Smooth muscle cell (in vitro differentiated cells): Measurements from ENCODE around the gene THSD4. TPM values are rescaled to one million over a fixed set of nuclear protein-coding genes. Genes with fewer than 3 reads are reported as not detected.
"Not testable (repeated sequence)": the region's sequence is repeated elsewhere in the genome, so short reads cannot be mapped to it uniquely, and the experiment has no call there.

ENCODE experiments used
- DNase-seq: peaks from one replicate; lab custom pipeline; 2025; ENCODE audit not compliant: unreplicated experiment; lab: John Stamatoyannopoulos, UW
- H2AFZ ChIP-seq: fragments of 200-600 bp; sonication (generic); 2 replicates; pipeline ENCODE4 v1.6.0; 2016; ENCODE audit warnings: antibody characterized with exemption, low read depth, mild to moderate bottlenecking
- H3F3A ChIP-seq: fragments of 200-600 bp; sonication (generic); 2 replicates; pipeline ENCODE4 v1.6.0; 2017; ENCODE audit warnings: antibody characterized with exemption, low read depth
- H3K27ac ChIP-seq: fragments of 200-600 bp; sonication (generic); 2 replicates; pipeline ENCODE4 v1.5.1; 2016; ENCODE audit warnings: low read depth, mild to moderate bottlenecking
- H3K27me3 ChIP-seq: fragments of 200-600 bp; sonication (generic); 2 replicates; pipeline ENCODE4 v1.6.1; 2016; ENCODE audit warnings: low read depth, mild to moderate bottlenecking
- H3K36me3 ChIP-seq: fragments of 200-600 bp; sonication (generic); 2 replicates; pipeline ENCODE4 v1.5.1; 2016; ENCODE audit warnings: low read depth
- H3K4me1 ChIP-seq: fragments of 200-600 bp; sonication (generic); 2 replicates; pipeline ENCODE4 v1.5.1; 2016; ENCODE audit warnings: low read depth
- H3K4me2 ChIP-seq: fragments of 200-600 bp; sonication (generic); 2 replicates; pipeline ENCODE4 v1.6.0; 2016; ENCODE audit warnings: mild to moderate bottlenecking
- H3K4me3 ChIP-seq: fragments of 200-600 bp; sonication (generic); 2 replicates; pipeline ENCODE4 v1.5.1; 2016; ENCODE audit warnings: mild to moderate bottlenecking
- H3K79me2 ChIP-seq: fragments of 200-600 bp; sonication (generic); 2 replicates; pipeline ENCODE4 v1.6.0; 2016; ENCODE audit warnings: low read depth, mild to moderate bottlenecking
- H3K9ac ChIP-seq: fragments of 200-600 bp; sonication (generic); 2 replicates; pipeline ENCODE4 v1.6.0; 2016; ENCODE audit warnings: low read depth
- H3K9me3 ChIP-seq: fragments of 200-600 bp; sonication (generic); replicated peaks from 2 replicates; pipeline ENCODE4 v1.5.1; 2016; ENCODE audit warnings: low read depth
- H4K20me1 ChIP-seq: fragments of 200-600 bp; sonication (generic); 2 replicates; pipeline ENCODE4 v1.6.0; 2016; ENCODE audit warnings: low read depth
- WGBS: methylation state at CpG from one replicate; pipeline ENCODE4 v1.1.7; 2016; ENCODE audit warnings: low lambda C conversion rate; 5-methylcytosine and 5-hydroxymethylcytosine counted together
- polyA plus RNA-seq: library from polyadenylated mRNA; unstranded; fragments of >200 nt; fragmentation: Nextera tagmentation; extraction: Ambion mirVana; gene quantifications from 2 replicates; pipeline ENCODE4 v1.2.1, GENCODE V29; 2016
- total RNA-seq: library from RNA; depleted of rRNA; stranded (reverse); fragments of >200 nt; gene quantifications from 2 replicates; pipeline ENCODE4 v1.2.3, GENCODE V29; 2014
- TF ChIP-seq, protein P1 (sequence below): fragments of 200-600 bp; sonication (generic); IDR thresholded peaks from 2 replicates; pipeline ENCODE4 v1.5.1; 2017; ENCODE audit warnings: borderline replicate concordance, mild to moderate bottlenecking, antibody characterized with exemption; ENCODE audit not compliant: insufficient read depth, poor library complexity, severe bottlenecking

THSD4 gene
- total and polyA plus RNA-seq, 2 experiments from 2014 or later = 2.5 to 4.1 TPM

- no peaks in the 10 kb centered on the region for H3K36me3 ChIP-seq
- no peaks in the 10 kb centered on the region for H3K27me3 ChIP-seq
- no peak overlapping the region for H3K4me2 ChIP-seq
- no peak overlapping the region for H2AFZ ChIP-seq
- no peak overlapping the region for H3K9ac ChIP-seq
- no peak for DNase-seq
- H3K4me1 ChIP-seq = peaks cover 6% of the 10 kb centered on the region
- H3K79me2 ChIP-seq = no peaks in the 10 kb centered on the region
- no peak overlapping the region for H3K27ac ChIP-seq
- H3K9me3 ChIP-seq = no peaks in the 10 kb centered on the region
- TF ChIP-seq, protein P1, sequence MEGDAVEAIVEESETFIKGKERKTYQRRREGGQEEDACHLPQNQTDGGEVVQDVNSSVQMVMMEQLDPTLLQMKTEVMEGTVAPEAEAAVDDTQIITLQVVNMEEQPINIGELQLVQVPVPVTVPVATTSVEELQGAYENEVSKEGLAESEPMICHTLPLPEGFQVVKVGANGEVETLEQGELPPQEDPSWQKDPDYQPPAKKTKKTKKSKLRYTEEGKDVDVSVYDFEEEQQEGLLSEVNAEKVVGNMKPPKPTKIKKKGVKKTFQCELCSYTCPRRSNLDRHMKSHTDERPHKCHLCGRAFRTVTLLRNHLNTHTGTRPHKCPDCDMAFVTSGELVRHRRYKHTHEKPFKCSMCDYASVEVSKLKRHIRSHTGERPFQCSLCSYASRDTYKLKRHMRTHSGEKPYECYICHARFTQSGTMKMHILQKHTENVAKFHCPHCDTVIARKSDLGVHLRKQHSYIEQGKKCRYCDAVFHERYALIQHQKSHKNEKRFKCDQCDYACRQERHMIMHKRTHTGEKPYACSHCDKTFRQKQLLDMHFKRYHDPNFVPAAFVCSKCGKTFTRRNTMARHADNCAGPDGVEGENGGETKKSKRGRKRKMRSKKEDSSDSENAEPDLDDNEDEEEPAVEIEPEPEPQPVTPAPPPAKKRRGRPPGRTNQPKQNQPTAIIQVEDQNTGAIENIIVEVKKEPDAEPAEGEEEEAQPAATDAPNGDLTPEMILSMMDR = no peak
- H3F3A ChIP-seq = no peaks in the 10 kb centered on the region
- 95% methylated on average over 6 of the region's 6 CpGs for WGBS
- H3K4me3 ChIP-seq = no peak overlapping the region
- H4K20me1 ChIP-seq = no peaks in the 10 kb centered on the region
These were observed 87.4 kb downstream of the THSD4 start for GRCh38 chr15:71202712-71203111.

- no peak for DNase-seq
- no peaks in the 10 kb centered on the region for H3K36me3 ChIP-seq
- no peaks in the 10 kb centered on the region for H3K79me2 ChIP-seq
- H2AFZ ChIP-seq = no peak overlapping the region
- H3K9ac ChIP-seq = no peak overlapping the region
- no peaks in the 10 kb centered on the region for H3F3A ChIP-seq
- no peaks in the 10 kb centered on the region for H3K27me3 ChIP-seq
- no peaks in the 10 kb centered on the region for H3K9me3 ChIP-seq
- H3K27ac ChIP-seq = no peak overlapping the region
- no peak overlapping the region for H3K4me3 ChIP-seq
- 74% methylated on average over 13 of the region's 13 CpGs for WGBS
- H3K4me2 ChIP-seq = no peak overlapping the region
- peaks cover 6% of the 10 kb centered on the region for H3K4me1 ChIP-seq
- TF ChIP-seq, protein P1 = no peak
- no peaks in the 10 kb centered on the region for H4K20me1 ChIP-seq
These were observed 88.6 kb downstream of the THSD4 start for GRCh38 chr15:71203586-71204474.

DNA sequence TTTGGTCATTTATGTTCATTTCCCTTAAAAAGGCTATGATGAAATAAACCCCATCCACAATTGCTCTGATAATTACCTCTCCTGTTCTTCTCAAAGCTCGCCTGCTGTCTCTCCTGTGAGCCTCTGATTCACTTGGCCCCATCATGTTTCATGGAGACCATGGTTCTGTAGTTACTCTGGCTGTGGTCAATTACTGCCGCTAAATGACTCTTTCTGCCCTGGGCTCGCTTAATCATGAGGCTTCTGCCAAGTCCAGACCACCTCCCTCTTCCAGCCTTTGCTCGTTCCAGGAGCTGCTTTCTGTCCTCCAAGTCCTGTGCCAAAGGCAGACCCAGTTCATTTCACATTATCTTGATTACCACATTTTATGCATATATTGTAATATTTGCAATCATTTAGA lies 91.9 kb downstream of the THSD4 start:
- no peaks in the 10 kb centered on the region for H3K9me3 ChIP-seq
- H3F3A ChIP-seq = no peaks in the 10 kb centered on the region
- H3K4me1 ChIP-seq = peaks cover 6% of the 10 kb centered on the region
- H3K4me2 ChIP-seq = no peak overlapping the region
- H4K20me1 ChIP-seq = no peaks in the 10 kb centered on the region
- WGBS = 90% methylated on average over 4 of the region's 4 CpGs
- H3K36me3 ChIP-seq = no peaks in the 10 kb centered on the region
- H3K27ac ChIP-seq = no peak overlapping the region
- TF ChIP-seq, protein P1 = no peak
- no peaks in the 10 kb centered on the region for H3K79me2 ChIP-seq
- no peaks in the 10 kb centered on the region for H3K27me3 ChIP-seq
- H3K9ac ChIP-seq = no peak overlapping the region
- no peak overlapping the region for H3K4me3 ChIP-seq
- no peak overlapping the region for H2AFZ ChIP-seq
- DNase-seq = no peak

DNA sequence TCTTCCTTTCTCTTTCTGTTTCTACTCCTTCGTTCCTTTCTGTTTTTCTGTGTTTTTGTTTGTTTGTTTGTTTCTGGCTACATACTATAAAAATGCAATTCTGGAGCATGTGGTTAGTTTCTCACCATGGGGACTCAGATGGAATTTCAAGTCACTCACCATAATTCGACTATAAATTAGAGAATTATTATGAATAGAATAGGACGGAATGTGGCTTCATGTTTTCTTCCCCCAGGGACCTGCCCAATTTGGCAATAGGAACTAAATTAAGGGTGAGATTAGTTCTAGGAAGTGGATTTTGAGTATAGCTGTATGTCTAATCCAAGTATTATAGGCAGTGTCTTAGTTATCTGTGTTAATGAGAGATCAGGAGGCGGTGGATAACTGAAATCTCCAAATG lies 96.9 kb downstream of the THSD4 start:
- Histone ChIP-seq H3F3A (no peaks in the 10 kb centered on the region), H3K27ac (no peak overlapping the region), H3K4me2 (no peak overlapping the region), H4K20me1 (no peaks in the 10 kb centered on the region), H3K79me2 (no peaks in the 10 kb centered on the region), H3K4me3 (no peak overlapping the region), H3K4me1 (no peaks in the 10 kb centered on the region), H3K9ac (no peak overlapping the region), H3K9me3 (no peaks in the 10 kb centered on the region), H3K27me3 (no peaks in the 10 kb centered on the region), H3K36me3 (no peaks in the 10 kb centered on the region), H2AFZ (no peak overlapping the region)
- TF ChIP-seq, protein P1 = no peak
- WGBS = 93% methylated on average over 4 of the region's 4 CpGs
- DNase-seq = no peak

GRCh38 chr15:71213943-71214342 lies 98.7 kb downstream of the THSD4 start:
- H3K79me2 ChIP-seq, H4K20me1 ChIP-seq, H3F3A ChIP-seq, H3K4me3 ChIP-seq, H3K27me3 ChIP-seq, H3K4me1 ChIP-seq, H3K27ac ChIP-seq, H3K9me3 ChIP-seq, H3K4me2 ChIP-seq, H3K9ac ChIP-seq, H2AFZ ChIP-seq, H3K36me3 ChIP-seq, DNase-seq: not testable (repeated sequence)
- 93% methylated on average over 8 of the region's 8 CpGs for WGBS
